Embryonic facial prominence (tissue), 1 donor: Measurements from ENCODE around the gene C13orf46.

Source experiments
- DNase-seq: peaks from one replicate; pipeline ENCODE4 v3.0.0-alpha.2; 2016; ENCODE audit errors: extremely low spot score

C13orf46 gene

DNA sequence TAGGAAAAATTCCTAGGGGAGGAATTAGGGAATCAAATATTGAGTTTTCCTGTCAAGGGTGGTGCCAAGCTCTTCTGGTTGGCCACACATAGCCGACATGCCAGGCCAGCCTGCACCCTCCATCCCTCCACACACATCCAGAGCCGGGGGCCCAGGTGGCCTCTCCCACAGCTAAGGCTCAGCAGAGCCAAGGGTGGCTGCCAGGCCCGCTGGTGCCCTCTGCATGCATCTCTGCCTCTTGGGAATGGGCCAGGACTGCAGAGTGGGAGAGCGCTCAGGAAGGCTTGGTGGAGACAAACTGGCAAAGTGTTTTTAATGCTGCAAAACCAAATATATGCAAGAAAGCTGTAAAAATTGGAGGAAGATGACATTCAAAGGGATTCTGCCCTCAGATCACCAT lies 67.3 kb downstream of the C13orf46 start:
- DNase-seq = no peak

DNA sequence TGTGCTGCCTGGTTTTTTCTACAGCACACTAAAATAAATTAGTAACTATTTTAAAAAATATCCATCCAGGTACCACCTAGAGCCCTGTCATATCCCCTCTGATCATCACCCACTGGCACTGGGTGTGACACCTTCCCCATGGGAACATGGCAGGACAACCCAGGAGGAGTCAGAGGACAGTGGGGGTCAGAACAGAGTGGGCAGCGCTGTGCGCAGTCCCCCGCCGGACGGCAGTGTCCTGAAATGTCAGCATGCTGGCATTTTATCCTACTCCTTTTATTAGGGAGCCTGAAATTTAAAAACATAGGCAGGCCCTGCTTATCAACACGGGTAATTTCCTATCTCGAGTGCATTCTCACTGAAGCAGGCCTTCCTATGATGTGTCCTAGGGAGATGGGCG lies 67.9 kb downstream of the C13orf46 start:
- no peak for DNase-seq

DNA sequence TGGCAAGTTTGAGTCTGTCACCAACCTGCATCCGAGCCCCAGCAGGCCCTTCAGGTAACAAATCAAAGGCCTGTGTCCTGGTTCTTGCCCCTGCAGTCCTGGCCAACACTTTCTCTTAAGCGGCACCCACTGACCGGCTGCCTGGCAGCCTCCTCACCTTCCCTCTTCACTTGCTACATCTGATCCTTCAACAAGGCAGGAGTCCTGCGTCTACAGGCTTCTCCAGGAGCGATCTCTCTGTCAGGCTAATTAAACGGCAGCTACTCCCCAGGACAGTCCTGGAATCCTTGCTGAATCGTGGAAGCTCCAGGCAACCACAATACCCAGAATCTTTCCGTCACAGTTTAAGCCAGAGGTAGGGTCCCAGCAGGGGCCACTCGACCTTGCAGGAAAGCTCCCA lies 68.9 kb downstream of the C13orf46 start:
- DNase-seq = no peak

DNA sequence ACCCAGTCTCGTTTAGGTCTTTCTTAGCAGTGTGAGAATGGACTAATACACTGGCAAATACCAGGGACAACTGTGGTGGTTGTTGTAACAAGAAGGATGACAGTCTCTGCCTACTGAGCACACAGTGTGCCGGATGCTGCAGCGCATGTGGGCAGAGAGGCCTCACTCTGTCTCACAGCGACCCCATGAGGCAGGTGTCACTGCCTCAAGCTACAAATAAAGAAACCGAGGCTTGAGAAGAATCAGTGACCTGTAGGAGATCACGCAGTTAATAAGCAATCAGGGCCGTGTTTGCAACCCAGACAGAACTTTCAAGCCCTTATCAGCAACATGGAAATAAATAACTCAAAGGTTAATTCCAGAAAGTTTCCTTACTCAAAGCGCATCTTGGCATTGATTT lies 69.5 kb downstream of the C13orf46 start:
- DNase-seq = no peak

DNA sequence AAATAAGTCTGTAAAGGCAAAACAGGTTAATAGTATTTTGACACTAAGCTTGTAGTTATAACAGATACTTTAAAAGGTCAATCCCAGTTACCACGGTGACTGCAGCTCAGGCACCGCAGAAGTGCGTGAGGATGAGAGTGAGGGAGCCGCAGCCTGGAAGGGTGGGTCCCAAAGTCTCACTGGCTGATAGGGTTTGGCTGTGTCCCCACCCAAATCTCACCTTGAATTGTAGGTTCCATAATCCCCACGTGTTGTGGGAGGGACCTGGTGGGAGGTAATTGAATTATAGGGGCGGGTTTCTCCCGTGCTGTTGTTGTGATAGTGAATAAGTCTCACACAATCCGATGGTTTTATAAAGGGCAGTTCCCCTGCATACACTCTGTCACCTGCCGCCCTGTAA lies 70.0 kb downstream of the C13orf46 start:
- DNase-seq = no peak
